ENCODE measurements around the gene ZNF343.
"Not testable (repeated sequence)": the region's sequence is repeated elsewhere in the genome, so short reads cannot be mapped to it uniquely, and the experiment has no call there.

The ZNF343 gene

DNA sequence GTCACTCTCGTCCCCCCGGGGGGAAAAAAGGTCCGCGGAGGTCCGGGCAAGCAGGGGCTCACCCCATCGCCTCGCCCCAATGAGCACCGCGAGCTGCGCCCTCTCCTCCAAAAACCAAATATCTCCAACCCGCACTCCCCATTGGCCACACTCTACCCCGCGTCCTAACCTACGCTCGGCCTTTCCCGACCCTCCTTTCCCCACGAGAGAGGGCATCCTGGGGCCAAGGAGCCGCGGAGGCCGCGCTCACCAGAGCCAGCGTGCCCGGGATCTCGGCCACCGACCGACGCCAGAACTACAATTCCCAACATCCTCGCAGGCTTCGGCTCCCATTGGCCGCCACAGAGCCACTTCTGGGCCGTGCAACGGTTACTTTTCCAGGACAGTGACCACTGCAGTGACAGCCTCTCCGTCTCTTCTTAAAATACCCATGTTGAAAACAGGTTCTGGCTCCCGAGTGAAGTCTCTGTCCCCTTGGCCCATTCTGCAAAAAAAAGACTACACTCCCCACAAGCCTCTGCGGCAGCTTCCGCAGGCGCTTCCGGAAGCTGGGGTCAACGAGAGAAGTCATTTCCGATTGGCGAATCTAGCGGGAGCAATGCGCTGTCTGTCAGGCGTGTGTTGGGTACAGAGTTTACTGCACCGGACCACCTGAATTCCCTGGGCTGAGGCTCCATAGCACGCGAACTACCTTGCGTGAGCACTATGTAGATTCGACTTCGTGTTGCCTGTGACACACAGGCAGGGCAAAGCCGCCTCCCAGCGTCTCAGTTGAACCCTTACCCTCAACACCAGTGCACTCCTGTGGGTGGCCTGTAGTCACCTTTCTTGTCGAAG, at the start of gene ZNF343:
Gene ZNF343, minus strand, starts transcription at position 285 of the 837 bp plus-strand sequence. CDS start 15,020 bp downstream, outside the sequence.
- peak; percentile 66 for DNase-seq (ENCODE audit: low read depth)

GRCh38 chr20:2557873-2558580, 49.3 kb upstream of the ZNF343 start:
- no peak for DNase-seq (ENCODE audit: low read depth)

DNA sequence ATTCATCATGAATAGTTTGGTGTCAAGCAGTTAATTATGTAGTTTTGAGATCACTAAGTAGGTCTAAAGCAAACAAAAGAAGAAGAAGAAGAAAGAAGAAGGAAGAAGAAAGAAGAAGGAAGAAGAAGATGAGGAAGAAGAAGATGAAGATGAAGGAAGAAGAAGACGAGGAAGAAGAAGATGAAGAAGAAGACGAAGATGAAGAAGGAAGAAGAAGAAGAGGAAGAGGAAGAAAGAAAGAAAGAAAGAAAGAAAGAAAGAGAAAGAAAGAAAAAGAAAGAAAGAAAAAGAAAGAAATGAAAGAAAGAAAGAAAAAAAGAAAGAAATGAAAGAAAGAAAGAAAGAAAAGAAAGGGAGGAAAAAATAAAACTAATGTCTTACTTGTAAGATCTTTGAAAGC, 36.9 kb upstream of the ZNF343 start:
- no peak for DNase-seq (ENCODE audit: low read depth)

- DNase-seq (ENCODE audit: low read depth) = no peak
Measured at GRCh38 chr20:2544211-2544610, 35.5 kb upstream of the ZNF343 start.

- no peak for DNase-seq (ENCODE audit: low read depth)
Measured at GRCh38 chr20:2542361-2542760, 33.6 kb upstream of the ZNF343 start.

GRCh38 chr20:2541940-2542339, 33.2 kb upstream of the ZNF343 start:
- DNase-seq (ENCODE audit: low read depth) = no peak

DNA sequence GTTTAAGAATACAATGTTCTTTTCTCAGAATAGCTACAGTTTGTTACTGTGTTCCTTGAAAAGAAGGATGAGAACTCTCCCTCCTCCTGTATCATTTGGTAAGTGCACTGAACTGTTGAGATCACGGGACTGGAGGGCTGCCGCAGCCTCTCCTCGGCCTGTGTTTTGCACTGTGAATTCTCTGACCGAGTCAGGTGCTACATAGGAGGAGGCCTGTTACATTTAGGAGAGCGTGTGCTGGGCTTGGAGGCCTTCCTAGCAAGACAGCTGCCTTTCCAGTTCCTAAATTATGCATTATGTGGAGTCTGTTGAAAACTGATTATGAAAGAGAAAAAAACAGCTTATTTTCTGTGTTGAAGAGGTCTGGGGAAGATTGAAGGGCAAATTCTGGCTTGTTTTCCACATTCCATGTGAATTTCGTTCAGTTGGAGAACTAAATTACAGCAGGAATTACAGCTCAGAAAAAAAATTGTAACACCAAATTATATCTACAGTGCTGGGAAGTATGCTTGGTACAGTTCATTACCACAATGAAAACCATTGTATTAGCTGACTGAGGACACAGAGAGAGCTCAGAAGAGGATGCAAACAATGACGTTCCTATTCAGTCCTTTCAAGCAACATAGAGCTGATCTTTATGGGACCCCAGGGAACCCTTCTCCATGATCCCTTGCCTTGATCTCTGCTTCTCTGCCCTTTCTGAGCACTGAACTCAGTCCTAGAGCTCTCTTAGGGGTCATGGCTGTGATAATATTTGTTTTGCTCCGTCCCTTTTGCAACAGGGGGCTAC, 30.4 kb upstream of the ZNF343 start:
- no peak for DNase-seq (ENCODE audit: low read depth)

DNA sequence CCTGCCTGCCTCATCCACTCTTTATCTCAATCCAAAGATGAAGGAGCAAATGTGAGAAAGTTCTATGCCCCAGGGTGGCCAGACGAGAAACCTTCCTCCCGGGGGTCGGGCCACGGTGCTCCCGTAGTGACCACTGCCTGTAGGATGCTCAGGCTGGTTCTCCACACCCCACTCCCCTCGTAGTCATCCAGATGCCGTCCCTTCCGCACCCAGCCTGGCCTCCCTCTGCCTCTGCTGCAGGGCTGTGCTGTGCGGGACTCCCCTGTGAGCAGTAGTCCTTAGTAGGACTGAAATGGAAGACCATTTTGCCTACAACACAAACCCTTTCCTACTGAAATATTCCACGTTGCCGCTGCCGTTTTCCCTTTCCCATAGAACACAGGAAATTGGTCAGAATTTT, 29.6 kb upstream of the ZNF343 start:
- no peak for DNase-seq (ENCODE audit: low read depth)

DNA sequence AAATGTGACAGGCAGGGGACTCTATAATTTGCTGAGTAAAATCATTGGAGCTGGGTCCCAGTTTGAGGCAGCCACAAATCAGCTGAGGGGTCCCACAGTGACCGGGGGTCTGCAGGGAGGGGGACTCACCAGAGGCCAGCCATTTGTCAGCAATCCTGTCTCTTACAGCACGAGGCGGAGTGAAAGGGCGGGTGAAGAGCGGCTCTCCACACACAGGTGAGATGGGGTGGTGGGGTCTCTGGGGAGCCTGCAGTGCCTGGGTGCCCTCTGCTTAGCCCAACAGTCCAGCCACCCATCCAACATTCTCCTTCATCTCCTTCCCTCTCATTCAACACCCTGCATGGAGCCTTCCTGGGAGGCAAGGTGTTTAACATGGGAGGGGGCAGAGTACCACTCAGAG, 28.4 kb upstream of the ZNF343 start:
- DNase-seq (ENCODE audit: low read depth) = no peak

DNA sequence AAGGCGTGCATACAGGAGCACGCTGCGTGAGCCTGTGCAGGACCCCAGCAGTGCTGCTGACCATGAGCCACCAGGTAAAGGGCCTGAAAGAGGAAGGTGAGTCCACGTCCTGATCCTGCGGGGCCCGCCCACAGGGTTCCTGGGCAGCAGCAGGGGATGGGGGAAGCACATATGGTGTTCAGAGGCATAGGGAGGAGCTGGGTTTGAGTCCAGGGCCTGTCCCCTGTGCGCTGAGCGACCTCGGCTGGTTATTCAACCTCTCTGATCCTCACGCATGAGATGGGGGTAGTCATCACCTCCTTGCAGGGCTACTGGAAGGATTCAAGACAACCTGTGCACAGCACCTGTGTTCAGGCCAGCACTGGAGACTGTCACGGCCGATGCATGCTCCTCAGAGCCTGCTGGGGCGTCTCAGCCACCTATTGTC, 27.9 kb upstream of the ZNF343 start, which contains the start of gene TMC2:
Gene TMC2, plus strand, starts transcription at position 14 of the 427 bp plus-strand sequence. Its CDS starts 49 bp downstream, at position 63.
- DNase-seq (ENCODE audit: low read depth) = no peak

DNA sequence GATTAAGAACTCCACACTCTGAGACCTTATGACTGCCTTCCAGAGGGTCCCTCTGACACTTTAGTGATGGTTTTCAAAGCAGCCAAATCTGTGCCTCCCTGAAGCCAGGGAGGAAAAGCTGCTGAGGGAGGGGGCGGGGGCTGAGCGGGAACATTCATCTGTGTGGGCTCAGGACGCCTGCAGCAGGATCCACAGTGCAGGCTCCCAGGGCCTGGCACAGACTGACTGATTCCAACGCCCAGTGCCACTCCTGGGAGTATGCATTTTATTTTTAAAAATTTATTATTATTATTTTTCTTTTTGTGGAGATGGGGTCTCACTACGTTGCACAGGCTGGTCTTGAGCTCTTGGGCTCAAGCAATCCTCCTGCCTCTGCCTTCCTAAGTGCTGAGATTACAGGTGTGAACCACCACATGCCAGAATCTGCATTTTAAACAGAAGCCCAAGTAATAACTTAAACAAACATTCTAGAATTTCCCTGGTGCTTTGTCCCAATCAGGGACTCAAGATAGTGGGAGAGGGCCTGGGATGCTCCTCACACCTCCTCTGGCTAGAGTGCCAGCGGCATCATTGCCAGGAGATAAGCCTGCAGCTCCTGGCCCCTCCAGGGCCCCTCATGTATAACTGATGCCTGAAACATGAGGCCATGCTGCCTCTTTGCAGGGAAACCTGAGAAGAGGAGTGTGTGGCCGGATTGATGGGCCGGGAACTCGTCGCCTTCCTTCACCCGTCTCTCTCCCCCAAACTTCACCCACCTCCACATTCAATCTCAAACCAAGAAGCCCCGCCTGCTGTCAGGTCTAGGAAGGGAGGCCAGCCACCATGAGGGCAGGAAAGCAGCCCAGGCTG, 27.2 kb upstream of the ZNF343 start:
- no peak for DNase-seq (ENCODE audit: low read depth)

DNA sequence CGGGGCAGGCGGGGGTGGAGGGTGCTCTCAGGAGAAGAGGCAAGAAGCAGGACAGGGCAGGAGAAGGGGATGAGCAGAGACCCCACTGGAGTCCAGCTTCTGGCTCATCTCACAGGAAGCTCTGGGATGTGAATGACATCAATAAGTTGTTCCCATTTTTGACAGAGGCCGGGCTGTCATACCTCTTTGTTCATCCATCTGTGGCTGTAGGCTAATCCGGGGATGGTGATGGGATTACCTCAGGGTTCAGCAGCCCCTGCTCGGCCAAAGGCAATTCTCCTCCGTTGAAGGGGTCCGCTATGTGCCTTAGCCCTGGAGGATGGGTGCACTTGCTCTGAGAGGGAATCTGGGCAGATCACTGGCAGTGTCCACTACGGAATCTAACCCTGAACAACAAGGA, 24.4 kb upstream of the ZNF343 start:
- no peak for DNase-seq (ENCODE audit: low read depth)

GRCh38 chr20:2528671-2529271, 20.1 kb upstream of the ZNF343 start:
- DNase-seq (ENCODE audit: low read depth) = no peak

- no peak for DNase-seq (ENCODE audit: low read depth)
Measured at GRCh38 chr20:2527762-2528161, 19.0 kb upstream of the ZNF343 start.

GRCh38 chr20:2526218-2526583, 17.5 kb upstream of the ZNF343 start:
- DNase-seq (ENCODE audit: low read depth) = not testable (repeated sequence)

DNA sequence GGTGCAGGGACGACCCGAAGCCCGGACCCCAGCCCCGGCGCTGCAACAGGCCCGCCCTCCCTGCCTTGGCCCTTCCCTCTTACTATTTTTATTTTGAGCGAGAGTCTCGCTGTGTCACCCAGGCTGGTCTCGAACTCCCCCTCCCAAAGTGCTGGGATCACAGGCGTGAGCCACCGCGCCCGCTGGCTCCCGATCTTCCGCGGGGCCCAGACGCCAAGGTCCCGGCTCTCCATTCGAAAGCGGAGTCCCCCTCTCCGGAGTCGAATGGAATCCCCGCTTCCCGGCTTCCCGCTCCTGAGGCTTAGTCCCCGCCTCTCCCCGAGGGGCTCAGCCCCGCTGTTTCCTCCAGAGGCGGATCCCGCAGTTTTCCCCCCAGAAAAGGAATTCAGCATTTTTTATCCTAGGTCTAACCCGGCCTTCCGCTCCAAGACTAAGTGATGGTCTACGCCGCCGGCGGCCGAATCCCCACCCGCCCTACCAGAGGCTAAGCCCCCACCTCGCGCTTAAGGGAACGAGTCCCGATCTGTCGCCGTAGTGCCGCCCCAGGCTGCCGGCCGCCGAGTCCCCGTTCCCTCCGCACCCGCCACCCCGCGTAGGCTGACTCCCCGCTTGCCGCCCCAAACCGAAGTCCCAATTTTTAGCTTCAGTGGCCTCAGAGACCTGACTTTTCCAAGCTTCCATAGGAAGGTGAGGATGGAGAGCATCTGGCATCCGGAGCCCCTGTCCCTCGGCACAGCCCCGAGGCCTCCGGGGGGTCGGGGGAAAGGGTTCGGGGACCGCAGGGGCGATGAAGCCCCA, 16.2 kb upstream of the ZNF343 start:
- peak; percentile 17 for DNase-seq (ENCODE audit: low read depth)

DNA sequence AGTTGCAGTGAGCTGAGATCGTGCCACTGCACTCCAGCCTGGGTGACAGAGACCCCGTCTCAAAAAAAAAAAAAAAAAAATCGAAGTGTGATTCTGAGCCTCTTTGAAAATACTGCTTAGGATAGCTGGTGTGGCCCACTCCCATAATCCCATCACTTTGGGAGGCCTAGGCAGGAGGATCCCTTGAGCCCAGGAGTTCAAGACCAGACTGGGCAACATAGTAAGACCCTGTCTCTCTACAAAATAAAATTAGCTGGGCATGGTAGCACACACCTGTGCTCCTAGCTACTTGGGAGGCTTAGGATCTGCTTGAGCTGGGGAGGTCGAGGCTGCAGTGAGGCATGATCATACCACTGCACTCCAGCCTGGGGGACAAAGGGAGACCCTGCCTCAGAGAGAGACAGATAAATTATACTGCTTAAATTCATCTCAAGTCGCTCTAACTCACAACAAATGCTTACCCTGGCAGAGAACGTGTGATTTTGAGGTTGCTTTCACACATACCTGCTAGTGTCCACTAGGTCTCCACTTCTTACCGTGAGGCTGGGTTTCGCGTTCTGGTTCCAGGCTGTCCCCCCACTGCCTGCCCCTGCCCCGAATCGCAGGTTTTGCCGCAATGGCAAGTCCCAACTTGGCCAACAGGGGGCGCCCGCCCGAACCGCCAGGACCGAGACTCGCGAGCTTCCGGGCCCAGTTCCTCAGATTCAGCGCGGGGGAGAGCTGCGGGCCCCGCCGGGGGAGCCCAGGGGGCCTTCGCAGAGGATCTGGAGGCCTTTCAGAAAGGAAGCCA, 15.4 kb upstream of the ZNF343 start:
- DNase-seq (ENCODE audit: low read depth) = peak; percentile 87

GRCh38 chr20:2522826-2523429, 14.2 kb upstream of the ZNF343 start:
- DNase-seq (ENCODE audit: low read depth) = not testable (repeated sequence)

Data from activated T-helper 9 cell treated with anti-CD3 and anti-CD28 coated beads, Interleukin-2, amount 50 U/mL, for 16 hours (primary cell).